GM12892 (cell line): ENCODE data around the gene IRF6. TPM values are rescaled to one million over a fixed set of nuclear protein-coding genes. Genes with fewer than 3 reads are reported as not detected.

Experiments
- DNase-seq: peaks from one replicate; pipeline ENCODE4 v3.0.0; 2011; ENCODE audit not compliant: insufficient read length
- FAIRE-seq: peaks from 2 replicates; lab custom pipeline; 2011; peaks lifted over from hg19 to GRCh38; lab: Jason Lieb, UNC
- POLR2A ChIP-seq: IDR thresholded peaks from 2 replicates; pipeline ENCODE4 v1.6.1; 2011; ENCODE audit warnings: low read depth, low read length, control low read depth
- POLR2AphosphoS5 ChIP-seq: IDR thresholded peaks from 2 replicates; pipeline ENCODE4 v1.6.1; 2011; ENCODE audit warnings: low read depth, low read length, control low read depth
- TAF1 ChIP-seq: IDR thresholded peaks from 2 replicates; pipeline ENCODE4 v1.6.1; 2011; ENCODE audit warnings: low read depth, mild to moderate bottlenecking, control low read depth, low read length, borderline replicate concordance
- polyA plus RNA-seq: library from polyadenylated mRNA; unstranded; fragments of >200 nt; gene quantifications from one replicate; pipeline ENCODE4 v1.2.1, GENCODE V29; 2012; ENCODE audit warnings: missing spikeins, inconsistent platforms; ENCODE audit not compliant: missing spikeins

Gene IRF6
- polyA plus RNA-seq = 1.2 TPM

DNA sequence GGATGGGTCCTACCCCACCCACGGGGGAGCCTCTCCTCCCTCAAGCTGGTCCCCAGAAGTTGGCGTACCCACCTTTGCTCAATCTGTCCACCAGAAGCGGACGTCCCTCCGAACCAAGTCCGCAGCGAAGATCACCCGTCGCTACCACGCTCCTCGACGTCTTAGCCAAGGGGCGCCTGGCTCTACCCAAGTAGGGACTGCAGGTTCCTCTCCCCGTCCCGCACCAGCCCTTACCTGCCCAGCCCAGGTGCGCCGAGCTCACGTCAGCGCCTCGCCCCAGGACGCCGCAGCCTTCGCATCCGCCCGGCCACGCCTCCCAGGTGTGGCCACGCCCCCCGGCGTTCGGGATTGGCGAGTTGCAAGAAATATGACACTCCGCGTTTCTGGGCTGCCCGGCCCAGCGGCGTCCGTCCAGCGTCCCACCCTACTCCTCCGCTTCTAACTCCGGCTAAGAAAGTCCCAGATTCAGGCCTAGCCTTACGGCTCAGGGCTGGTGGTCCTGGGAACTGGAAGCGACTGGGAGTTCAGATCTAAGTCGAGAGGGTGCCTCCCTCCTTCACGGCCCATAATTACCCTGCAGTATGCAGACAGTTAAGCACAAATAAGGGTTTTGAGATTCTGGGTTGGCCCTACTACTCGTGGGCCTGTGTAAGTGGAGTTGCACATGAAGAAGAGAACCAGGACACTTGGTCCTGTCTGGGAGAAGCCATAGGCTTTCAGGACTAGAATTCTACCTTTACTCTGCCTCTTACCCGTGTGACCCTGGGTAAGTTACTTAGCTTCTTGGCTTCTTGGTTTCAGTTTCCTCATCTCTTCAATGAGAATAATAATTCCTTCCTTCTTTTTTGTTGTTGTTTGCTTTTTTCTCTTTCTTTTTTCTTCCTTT is at the start of gene IRF6:
IRF6 (minus strand) TSS at position 268 of the 886 bp plus-strand sequence. CDS start 4,729 bp downstream, outside the sequence.
- FAIRE-seq (peak; percentile 77), DNase-seq (peak; percentile 69)
- TF ChIP-seq POLR2AphosphoS5 (no peak), TAF1 (no peak), POLR2A (no peak)

DNA sequence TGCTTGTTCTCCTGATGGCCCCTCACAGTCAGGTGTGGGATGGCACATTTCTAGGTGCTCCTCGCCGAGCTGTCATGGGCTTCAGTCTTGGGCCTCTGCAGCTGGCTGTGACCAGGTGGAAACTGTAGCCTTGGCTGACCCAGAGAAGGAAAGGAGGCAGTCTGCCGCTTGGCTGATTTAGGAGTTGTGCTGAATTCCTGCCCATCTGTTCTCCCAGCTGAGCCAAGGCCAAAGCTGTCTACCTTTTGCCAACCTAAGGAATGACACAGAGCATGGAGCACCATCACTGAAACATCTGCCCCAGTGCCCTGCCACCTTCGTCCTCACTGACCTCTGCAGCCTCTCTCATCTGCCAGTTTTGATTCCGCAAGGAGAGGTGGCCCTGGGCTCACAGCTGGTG is 49.7 kb upstream of the IRF6 start:
- FAIRE-seq (no peak), DNase-seq (no peak)
- no peak for TF ChIP-seq TAF1
- no peak for TF ChIP-seq POLR2AphosphoS5
- no peak for TF ChIP-seq POLR2A

DNA sequence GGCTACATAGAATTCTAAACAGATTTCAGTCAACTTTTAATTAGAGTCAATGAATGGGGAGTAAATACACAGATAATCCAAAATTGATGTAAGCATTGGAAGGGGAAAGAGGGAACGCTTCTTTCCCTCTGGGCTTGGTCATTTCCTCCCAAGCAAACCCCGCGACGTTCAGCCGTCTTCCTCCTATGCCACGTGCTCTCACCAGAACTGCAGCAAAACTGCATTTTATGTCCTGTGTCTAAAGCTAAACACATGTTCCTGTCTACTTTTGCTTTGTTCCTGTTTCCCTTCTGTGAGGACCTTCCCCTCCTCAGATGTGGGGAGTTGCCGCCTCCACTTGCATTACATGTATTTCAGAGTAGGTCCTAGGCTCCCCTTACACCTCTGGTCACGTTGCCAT is 49.1 kb upstream of the IRF6 start:
- FAIRE-seq = no peak

GRCh38 chr1:209854196-209854595 is 48.3 kb upstream of the IRF6 start:
- TF ChIP-seq TAF1 (no peak), POLR2AphosphoS5 (no peak), POLR2A (no peak)
- DNase-seq (no peak), FAIRE-seq (no peak)

More for the DNA sequence above, 49.1 kb upstream of the IRF6 start:
- no peak for DNase-seq
- TF ChIP-seq POLR2A = no peak
- TF ChIP-seq TAF1 = no peak

DNA sequence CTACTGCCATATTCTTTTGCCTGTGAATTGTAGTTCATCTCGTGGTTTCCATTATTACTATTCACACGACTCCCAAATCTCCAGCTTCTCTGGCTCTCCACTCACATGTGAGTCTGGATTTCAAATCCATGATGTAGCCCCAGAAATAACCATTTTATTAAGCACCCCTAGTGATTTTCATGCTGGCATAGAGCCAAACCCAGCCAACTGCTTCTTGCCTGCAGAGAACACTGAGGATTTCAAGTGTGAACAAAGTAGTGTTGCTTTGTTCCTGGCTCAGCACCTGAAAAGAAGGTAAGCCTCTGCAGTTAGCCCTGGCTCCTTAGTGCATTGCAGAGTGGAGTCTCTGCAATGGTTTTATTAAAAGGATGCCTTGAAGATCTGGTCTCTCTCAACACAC is 47.7 kb upstream of the IRF6 start:
- FAIRE-seq = no peak
- DNase-seq = no peak

GRCh38 chr1:209850342-209850979 is 44.5 kb upstream of the IRF6 start:
- FAIRE-seq (peak; percentile 84), DNase-seq (peak; percentile 23)

More for the DNA sequence above, 47.7 kb upstream of the IRF6 start:
- no peak for TF ChIP-seq TAF1
- no peak for TF ChIP-seq POLR2AphosphoS5
- no peak for TF ChIP-seq POLR2A

GRCh38 chr1:209849388-209849787 is 43.4 kb upstream of the IRF6 start:
- TF ChIP-seq TAF1 = no peak
- no peak for TF ChIP-seq POLR2AphosphoS5
- no peak for TF ChIP-seq POLR2A
- no peak for FAIRE-seq
- DNase-seq = no peak

More at GRCh38 chr1:209850342-209850979, 44.5 kb upstream of the IRF6 start:
- TF ChIP-seq POLR2AphosphoS5 (no peak), TAF1 (no peak), POLR2A (no peak)

GRCh38 chr1:209845408-209845725 is 39.4 kb upstream of the IRF6 start:
- no peak for DNase-seq
- no peak for TF ChIP-seq POLR2AphosphoS5
- no peak for TF ChIP-seq POLR2A
- no peak for TF ChIP-seq TAF1
- no peak for FAIRE-seq

DNA sequence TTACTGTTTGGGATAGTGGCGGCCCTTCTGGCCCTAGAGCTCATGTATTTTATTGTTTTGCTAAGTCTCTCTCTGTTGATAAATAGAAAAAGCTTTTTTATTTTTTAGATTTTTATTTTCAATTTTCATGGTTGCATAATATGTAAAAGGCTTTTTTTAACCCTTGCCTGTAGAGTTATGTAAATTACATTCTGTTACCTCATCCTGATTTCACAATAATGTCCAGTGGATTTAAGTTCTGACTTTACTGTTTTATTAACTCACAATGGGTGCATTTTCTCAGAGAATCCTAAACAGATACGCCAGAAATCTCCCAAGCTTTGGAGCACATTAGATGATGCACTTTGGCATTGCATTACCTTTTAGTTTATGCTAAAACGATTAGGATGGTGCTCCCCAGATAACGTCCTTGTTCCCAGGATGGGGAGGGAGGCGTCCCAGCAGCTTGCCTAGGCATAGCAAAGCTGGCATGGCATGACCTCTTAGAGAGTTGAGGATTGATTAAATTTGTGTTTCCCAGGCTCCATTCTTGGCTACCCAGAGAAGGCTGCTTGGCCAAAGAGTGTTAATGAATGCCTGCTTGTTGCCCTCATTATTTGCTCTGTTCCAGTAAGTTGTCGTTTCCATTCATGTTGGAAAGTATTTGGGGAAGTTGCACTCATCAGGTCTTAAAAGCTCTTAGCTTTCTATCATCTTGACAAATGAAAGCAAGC is 38.9 kb upstream of the IRF6 start:
- DNase-seq = no peak
- TF ChIP-seq POLR2AphosphoS5 = no peak
- no peak for TF ChIP-seq TAF1
- TF ChIP-seq POLR2A = no peak
- no peak for FAIRE-seq

GRCh38 chr1:209840611-209841010 is 34.7 kb upstream of the IRF6 start:
- no peak for TF ChIP-seq POLR2A
- no peak for DNase-seq
- no peak for FAIRE-seq

DNA sequence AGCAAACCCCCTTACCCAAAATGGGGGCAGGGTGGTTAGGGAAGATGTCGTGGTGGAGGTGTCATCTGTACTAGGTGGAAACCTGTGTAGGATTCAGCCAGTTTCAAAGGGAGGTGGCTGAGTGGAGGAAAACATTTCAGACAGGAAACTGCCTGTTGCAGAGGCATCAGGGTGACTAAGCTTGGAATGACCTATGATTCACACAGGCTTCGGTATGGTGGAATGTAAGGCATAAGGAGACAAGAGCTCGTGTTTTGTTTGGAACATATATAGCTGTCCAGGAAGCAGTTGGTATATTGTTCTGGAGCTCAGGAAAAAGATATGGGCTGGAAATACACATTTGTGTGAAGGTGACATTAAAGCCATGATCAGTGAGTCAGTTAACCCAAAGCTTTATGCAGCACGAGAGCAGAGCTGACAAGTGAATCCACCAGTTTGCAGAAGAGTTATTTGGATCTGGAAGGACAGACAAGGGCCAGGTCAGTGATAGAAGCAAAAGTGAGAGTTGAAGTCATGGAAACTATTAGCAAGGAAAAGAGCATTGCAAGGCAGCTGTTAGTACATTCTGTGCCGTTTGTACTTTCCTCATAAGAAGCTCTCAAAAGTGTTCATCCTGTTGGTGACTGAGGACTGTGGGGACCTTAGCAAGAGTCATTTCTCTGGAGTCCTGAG is 34.1 kb upstream of the IRF6 start:
- DNase-seq (no peak), FAIRE-seq (no peak)
- TF ChIP-seq POLR2A (no peak), TAF1 (no peak), POLR2AphosphoS5 (no peak)
